GM19240 (cell line): ENCODE measurements around the gene CRMP1.
A peak's percentile ranks its signal among the peaks of the same experiment; 100 is the strongest.
"Not testable (repeated sequence)": the region's sequence is repeated elsewhere in the genome, so short reads cannot be mapped to it uniquely, and the experiment has no call there.

ENCODE experiments used
- DNase-seq: peaks from one replicate; pipeline ENCODE4 v3.0.0; 2011; ENCODE audit warnings: low spot score; ENCODE audit not compliant: insufficient read length

CRMP1 gene

DNA sequence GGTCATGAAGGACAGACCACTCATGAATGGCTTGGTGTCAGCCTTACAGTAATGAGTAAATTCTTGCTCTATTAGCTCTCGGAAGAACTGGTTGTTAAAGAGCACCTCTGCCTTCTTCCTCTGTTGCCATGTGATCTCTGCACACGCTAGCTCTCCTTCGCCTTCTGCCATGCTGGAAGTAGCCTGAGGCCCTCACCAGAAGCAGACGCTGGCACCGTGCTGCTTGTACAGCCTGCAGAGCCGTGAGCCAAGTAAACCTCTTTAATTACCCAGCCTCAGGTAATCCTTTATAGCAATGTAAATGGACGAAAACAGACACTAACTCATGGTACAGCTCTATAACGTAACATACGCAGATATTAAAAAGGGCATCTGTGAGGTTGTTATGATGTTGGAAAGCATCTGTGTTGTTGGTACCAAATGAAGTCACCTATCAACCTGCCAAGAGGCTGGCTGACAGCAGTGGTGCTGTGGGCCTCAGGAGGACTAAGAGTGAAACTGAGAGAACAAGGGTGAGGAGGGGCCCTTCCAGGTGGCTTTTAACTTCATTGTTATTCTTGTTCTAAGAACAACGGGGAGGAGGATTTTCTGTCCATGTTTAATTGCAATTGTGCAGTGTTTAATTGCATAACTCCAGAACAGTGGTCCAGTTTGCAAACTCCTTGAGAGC is 69.2 kb downstream of the CRMP1 start:
- DNase-seq = no peak

DNA sequence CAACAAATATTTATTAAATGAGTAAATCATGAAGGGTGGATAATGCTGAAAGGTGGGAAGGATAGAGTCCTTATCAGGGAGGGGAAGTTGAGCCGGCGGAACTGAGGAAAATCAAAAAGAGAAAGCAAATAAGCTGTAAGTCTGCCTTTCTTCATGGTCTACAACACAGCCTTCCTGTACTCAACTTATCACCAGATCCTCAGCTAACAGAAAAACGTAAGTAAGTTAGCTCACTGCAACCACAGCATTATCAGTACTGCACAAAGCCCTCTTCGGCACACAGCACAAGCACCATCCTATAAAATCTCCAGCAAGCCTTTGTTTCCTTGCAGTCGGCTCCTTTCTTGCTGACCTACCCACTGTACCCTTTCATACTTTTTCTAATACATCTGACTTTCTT is 70.3 kb downstream of the CRMP1 start:
- DNase-seq = no peak

DNA sequence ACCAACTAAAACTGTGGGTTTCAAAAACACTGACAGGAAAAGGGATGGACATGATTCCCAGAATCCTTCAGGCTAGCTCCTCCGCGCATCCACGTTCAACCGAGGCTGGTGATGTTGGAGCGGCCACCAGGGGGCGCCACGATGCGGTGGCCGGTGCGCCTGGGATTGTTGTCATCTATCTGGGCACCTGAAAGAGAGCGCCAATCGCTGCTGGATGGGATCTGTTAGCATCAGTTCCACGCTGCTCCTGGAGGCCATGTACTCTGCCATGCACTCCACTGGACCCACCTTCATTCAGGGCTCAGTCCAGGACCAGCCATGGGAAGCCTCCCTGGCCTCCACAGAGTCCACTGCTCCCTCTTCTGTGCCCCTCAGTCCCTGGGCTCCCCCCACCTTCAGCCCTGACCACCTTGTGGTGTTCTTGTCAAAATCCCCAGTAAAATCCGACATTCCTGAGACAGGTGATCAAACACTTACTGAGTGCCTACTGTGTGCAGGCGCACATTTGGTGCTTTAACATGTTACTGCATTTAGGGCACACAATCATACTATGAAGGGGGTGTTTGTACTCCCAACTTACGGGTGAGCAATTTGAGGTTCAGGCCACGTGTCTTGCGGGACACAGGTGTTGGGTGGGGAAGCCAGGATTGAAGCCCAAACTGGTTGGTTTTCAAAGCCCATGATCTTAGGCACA is 71.1 kb downstream of the CRMP1 start:
- DNase-seq = no peak

DNA sequence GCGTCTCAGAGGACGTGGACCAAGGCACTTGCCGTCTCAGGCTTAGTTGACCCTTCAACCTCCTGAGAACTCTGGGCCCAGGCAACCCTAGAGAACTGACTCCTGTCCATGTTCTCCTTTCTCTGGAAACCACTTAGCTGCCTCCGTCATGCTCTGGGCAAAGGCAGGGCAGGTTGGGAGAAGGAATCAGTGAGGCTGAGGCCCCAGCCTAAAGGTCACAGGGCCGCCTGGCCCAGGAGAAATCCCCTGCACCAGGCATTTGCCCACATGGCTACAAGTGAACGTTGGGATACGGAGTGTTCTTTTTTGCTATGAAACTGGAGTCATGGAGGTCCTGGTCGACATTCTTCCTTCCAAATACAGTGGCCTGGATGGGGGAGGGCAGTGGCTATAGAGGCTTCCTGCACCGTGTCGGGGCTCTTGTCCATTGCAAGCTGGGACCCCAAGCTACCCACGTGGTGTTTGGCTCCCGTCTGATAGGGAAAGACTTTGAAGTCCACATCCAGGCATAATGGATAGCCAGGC is 76.0 kb downstream of the CRMP1 start:
- DNase-seq = no peak

DNA sequence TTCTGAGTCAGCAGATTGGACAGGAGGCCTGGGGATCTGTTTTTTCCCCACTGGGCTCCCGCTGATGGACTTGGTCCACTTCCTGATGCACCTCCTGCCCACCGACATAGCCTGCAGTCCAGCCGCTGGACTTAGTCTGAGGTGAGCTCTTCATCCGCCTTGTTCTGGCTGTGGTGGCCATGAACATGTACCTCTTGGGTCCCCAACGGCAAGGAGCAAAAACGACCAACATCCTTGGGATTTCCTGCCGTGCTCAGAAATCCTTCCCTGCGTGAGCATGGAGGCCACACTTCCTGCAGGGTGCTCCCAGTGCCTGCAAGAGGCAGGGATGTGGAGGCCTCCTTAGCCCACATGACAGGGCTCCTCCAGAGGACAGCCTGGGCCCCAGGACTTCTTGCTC is 76.8 kb downstream of the CRMP1 start:
- DNase-seq = no peak

DNA sequence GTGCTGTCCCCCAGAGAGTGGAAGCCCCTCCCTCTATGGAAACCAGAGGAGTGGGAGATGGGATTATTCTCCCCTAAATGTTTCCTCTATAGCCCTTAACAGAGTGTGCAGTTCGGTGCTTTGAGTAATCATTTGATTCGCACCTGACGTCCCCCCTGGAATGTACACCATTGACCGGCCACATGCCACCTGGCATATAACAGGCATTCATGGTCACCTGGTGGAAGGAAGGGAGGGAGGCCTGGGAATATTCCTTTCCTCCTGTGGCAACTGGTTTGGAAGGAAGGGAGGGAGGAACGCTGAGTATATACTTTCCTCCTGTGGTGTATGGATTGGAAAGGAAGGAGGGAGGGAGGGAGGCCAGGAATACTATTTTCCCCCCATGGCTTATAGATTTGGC is 77.2 kb downstream of the CRMP1 start:
- DNase-seq = no peak

DNA sequence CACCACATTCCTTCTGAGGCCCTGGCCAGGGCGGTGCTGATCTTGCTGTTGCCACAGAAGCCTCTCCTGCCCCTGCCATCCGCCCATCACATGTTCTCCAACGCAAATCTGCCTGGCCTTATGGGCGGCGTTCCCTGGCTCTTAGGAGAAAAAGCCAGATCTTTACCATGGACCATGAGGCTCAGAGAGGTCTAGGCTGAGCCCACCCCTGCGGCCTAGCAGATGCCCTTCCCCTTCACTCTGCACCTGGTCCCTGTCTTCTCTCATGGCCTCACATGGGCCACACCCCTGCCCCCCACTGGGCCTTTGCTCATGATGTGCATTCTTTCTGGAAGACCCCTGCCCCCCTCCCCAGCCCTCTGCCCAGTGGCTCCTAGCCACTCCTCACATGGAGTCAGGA is 78.5 kb downstream of the CRMP1 start:
- no peak for DNase-seq

DNA sequence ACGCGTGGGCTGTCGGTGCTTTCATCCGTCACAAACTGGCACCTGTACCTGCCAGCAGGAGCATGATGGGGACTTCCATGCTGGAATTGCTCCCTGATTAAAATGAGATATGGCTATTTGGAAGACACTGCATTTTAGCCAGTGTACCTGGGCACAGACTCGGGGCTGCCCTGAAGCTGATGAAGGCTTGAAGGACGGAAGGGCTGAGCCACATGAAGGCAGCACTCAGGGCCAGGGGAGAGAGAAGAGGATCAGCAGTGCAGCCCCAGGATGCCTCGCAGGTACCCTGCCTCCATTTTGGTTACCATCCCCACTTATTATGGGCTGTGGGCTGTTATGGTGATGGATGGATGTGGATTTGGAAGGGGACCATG is 79.0 kb downstream of the CRMP1 start:
- no peak for DNase-seq

DNA sequence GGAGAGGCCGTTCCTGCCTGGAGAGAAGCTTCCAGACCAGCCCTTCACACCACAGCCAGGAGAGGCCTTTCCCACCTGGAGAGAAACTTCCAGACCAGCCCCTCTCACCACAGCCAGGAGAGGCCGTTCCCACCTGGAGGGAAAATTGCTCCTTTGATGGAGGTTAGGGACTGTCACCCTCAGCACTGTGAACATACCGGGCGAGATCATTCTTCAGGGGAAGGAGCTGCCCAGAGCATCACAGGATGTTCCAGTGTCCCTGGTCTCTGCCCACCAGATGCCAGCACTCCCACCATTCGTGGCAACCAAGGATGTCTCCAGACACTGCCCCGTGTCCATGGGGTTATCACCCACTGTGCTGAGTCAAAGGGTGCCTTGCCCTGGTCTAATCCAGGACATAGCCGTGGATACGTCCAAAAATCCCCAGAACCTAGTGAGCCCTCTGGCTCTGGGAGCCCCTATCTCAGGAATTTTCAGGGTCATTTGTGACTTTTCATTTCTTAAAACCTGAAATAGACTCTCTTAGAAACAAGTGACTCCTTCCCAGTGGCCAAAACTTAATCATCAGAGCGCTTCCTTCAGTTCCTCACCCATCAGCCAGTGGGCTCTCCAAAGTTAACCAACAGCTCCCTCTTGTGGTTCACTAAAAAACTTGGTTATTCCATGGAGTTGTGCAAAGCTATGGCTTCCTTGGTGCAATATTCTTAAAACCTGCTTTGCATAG is 80.2 kb downstream of the CRMP1 start:
- peak; percentile 32 for DNase-seq

DNA sequence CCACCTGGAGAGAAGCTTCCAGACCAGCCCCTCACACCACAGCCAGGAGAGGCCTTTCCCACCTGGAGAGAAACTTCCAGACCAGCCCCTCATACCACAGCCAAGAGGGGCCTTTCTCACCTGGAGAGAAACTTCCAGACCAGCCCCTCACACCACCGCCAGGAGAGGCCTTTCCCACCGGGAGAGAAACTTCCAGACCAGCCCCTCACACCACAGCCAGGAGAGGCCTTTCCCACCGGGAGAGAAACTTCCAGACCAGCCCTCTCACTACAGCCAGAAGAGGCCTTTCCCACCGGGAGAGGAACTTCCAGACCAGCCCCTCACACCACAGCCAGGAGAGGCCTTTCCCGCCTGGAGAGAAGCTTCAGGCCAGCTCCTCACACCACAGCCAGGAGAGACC is 80.8 kb downstream of the CRMP1 start:
- DNase-seq = not testable (repeated sequence)

DNA sequence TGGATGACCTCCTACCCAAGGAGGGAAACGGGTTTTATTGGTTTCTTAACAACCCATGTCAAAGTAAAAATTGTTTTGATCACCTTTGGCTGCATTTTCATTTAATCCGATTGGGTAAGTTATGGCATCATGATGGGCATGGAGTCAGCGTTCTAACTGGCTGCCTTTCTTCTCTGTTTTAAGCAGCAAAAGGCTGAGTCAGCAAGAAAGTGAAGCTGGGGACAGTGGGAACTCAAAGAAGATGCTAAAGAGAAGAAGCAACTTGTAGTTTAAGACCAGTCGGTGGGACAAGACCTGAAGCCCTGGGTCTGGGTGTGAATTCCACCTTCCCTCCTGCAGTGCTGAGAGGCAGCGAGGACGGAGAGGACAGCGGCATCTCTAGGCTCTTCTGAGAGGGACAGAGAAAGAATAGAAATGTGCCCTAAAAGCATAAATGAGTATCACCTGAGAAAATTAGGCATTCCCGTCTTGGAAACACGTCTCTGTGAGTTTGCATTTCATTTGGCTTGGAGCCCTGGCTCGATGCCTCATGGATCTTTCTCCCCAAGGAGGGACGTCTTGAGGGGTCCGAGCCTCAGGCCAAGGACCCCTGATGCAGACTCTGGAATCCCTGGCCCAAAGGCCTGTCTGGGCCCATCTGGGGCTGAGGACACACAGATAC is 82.0 kb downstream of the CRMP1 start:
- no peak for DNase-seq

DNA sequence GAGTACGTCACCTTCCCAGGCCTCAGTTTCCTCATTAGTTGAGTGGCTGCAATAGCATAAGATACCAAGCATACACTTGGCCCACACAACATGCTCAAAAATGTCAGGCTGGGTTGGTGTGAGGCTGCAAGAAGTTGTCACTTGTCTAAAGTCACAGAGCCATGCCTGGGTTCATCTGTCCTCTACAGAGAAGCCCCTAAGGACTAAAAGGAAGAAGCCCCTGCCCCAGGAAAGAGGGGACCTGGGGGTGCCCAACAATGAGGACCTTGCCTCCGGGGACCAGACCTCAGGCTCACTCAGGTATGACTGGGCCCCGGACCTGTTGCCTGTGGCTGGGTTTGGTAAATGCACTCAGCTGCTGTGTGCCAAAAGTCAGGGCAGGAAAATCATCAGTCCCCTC is 82.7 kb downstream of the CRMP1 start:
- no peak for DNase-seq

DNA sequence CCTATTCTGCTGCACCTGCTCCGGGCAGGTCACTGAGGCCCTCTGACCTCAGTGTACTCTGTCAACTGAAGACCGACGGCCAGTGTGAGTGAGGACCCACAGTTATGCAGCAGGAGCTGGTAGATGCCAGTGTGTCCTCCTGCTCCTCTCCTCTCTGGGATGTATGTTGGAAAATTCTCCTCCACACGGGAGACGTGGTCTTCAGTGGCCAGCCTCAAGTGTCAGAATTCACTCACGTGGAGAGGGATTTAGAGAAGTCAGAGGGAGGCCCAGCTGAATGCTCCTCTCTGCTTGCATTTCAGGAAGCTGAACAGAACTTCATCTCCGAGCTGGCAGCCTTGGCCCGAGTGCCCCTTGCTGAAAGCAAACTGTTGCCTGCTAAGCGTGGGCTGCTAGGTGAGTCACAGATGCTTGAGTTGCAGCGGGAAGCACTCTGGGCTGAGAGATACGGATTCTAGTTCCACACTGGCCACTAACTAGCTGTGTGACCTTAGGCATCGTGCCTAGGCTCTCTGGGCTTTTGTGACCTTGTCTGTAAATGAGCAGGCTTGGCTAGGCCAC is 83.6 kb downstream of the CRMP1 start:
- DNase-seq = no peak

DNA sequence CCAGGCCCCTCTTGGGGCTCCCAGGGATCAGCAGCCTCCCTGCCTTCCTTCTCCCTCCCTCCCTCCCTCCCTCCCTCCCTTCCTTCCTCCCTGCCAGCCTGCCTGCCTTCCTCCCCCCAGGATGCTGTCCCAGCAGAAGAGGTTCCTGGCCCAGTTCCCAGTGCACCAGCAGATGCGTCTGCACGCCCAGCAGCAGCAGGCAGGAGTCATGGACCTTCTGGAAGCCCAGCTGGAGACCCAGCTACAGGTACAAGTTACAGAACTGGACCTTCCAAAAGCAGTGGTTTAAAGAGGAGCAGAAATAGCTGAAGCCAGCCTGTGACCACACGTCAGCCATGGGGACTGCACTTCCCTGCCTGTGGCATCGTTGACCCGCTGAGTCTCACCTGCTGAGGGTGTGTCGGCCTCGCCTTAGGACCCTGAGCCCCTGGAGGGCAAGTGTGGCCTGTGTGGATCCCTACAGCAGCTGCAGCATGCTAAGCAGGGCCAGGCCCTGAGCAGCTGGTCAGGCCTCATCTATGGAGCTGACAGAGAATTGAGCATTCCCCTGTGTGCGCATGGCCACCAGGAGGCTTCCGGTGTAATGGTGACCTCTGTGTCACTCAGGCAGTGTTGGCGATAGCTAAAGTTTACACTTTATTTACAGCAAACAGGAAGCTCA is 84.7 kb downstream of the CRMP1 start:
- no peak for DNase-seq

DNA sequence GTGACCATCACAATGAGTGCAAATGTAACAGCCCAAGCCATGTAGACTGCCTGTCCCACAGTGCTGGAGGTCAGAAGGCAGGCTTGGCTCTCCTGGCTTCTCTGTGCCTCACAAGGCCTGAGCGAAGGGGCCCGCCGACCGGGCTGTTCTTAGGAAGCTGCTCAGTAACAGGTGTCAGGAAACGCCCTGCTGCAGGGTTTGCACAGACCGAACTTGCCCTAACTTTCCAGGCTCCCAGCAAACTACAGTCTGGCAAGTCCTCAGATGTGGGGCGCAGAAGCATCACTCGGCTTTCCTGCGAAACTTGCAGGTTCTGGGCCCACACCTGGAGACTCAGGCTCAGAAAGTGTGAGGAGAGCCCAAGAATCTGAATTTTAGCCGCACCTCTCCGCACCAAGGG is 87.6 kb downstream of the CRMP1 start:
- no peak for DNase-seq

DNA sequence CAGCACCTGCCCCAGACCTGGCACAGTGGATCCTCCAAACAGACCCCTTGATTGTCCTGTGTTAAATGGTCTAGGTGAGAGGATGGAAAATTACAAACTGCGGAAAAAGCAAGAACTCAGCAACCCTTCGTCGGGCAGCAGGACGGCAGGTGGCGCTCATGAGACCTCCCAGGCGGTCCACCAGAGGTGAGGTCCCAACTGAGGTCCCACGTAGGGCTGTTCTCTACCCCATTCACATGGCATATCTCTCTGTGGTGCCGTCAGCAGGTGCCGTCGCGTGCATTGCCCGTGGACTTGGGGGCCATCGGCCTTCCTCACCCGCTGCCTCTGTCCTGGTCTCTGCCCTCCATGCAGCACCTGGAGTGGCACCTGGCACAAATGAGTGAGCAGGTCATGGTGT is 88.2 kb downstream of the CRMP1 start:
- no peak for DNase-seq

DNA sequence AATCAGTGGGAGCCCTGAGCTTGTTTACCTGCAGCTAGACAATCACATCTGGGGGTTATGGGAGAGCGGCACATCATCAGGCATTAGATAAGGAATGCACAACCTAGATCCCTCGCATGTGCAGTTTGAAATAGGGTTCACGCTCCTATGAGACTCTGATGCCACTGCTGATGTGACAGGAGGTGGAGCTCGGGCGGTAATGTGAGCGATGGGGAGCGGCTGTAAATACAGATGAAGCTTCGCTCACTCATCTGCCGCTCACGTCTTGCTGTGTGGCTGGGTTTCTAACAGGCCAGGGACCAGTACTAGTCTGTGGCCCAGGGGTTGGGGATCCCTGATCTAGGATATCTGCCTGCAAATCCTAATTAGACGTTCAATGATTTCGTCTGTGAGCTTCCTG is 90.3 kb downstream of the CRMP1 start:
- DNase-seq = no peak

DNA sequence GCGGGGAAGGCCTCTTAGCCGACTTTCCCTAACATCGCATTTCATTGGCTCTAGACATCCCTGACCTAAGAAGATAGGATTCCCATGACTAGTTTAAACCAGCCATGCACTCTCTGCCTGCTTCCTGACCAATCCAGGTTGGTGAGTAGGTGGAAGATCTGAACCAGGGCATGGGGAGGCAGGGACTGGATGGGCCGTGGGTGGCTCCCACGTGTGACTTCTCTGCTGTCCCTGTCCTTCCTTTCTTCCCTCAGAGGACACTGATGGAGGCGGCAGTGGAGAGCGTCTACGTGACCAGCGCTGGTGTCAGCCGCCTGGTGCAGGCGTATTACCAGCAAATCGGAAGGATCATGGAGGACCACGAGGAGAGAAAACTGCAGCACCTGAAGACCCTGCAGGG is 91.2 kb downstream of the CRMP1 start:
- DNase-seq = no peak

DNA sequence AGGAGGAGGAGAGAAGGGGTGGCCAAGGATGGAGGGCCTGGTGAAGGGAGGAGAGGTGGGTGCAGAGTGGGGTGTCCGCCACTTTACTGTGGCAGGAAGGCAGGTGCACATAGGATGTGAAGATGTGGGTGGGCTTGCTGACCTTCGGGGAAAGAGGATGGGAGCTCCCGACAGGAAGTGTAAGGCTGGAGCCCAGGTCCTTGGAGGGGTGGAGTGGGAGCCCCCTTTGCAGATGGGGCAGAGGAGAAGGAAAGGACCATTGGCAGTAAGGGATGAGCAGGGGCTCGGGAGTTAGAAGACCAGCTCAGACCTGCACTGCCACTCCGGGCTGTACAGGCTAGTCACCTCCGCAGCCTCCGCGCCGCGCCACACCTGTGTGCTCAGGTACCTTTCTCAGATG is 92.4 kb downstream of the CRMP1 start:
- no peak for DNase-seq

DNA sequence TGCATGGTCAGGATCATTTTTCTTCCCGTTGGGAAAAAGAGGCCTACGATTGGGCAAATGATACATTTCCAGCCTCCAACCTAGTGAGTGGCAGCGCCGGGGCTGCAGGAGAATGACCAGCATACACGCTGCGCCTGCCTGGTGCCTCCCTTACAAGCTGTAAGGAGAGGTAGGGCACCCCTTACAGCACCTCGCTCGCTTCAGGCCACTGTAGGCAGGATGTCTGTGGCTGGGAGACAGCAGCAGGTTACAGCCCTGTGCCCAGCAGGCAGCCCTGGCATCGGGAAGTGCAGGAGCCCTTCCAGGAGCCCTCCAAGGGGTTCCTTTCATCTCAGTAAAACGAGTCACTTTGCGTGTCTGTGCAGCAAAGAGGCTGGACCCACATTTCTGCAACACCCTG is 93.5 kb downstream of the CRMP1 start:
- no peak for DNase-seq

DNA sequence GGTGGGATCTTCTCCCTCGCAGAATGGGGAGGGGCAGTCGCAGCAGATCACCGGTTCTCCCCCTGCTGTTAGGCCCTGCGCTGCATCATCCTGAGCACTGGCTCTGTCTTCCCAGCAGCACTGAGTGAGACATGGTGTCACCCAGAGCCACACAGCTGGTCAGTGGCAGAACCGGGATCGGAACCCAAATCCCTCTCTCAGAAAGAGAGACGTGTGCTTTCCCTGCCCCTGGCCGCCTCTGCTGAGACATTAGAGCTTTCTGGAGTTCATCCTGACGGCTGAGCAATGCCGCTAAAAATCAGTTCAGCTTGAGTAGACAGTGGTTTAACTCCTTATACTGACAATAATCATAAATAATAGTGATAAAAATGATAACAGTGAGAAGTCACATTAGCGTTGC is 93.9 kb downstream of the CRMP1 start:
- DNase-seq = no peak
